ENCODE measurements around the gene SLC41A1. TPM values are rescaled to one million over a fixed set of nuclear protein-coding genes. Genes with fewer than 3 reads are reported as not detected.

Gene SLC41A1
- total and polyA plus RNA-seq, 2 donors from 2014 or later, result 19.1 to 20.9 TPM

DNA sequence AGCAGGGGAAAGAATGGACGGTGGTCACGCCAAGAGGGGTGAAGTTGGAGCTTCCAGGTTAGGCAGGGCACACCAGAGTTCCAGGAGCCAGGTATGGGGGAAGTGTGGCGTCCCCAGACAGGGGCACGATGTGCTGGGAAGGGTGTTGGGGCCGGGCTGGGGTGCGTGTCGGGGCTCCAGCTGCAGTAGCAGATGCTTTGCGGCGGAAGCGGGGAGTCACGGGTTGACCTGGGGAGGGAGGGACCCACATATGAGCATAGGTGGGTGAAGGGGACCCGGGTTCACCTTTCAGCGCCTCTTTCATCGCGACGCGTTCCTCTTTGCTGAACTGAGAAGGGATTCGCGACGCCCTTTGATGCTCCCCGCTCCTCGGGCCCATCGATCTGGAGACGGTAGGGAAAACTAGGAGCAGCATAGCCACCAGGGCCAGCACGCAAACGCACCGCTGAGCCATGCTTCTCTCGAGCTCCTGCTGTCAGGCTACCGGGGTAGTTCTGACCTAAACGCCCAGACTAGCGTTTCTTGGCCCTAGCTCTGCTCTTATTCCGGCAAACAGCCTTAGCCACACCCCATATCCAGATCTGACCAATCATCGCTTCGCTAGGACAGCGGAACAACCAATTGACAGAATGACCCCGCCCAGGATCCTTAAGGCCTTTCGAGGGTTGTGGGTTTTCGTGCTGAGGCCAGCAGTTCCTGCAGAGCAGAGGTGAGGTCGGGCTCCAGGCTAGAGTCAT is 36.8 kb upstream of the SLC41A1 start, which contains the start of gene PM20D1:
Gene PM20D1 (minus strand): TSS at position 514 of the 737 bp plus-strand sequence. CDS start 60 bp downstream, at position 454.
- intact Hi-C loops (cut with DNase I), result no loop called here
- H3K9me3 ChIP-seq (ENCODE audit: control insufficient read depth in 2 of 3, insufficient read depth in 1 of 3, low read length in 3 of 3), result no peaks in the 10 kb centered on the region
- no peaks in the 10 kb centered on the region for H3K27me3 ChIP-seq (ENCODE audit: control insufficient read depth, insufficient read depth, low read length)
- H3K9ac ChIP-seq (ENCODE audit: low read length in 3 of 3), result peak within 1 kb of the TSS in 2 of 3 donors; percentile 10 to 58
- FAIRE-seq, result no peak
- TF ChIP-seq, protein P1, sequence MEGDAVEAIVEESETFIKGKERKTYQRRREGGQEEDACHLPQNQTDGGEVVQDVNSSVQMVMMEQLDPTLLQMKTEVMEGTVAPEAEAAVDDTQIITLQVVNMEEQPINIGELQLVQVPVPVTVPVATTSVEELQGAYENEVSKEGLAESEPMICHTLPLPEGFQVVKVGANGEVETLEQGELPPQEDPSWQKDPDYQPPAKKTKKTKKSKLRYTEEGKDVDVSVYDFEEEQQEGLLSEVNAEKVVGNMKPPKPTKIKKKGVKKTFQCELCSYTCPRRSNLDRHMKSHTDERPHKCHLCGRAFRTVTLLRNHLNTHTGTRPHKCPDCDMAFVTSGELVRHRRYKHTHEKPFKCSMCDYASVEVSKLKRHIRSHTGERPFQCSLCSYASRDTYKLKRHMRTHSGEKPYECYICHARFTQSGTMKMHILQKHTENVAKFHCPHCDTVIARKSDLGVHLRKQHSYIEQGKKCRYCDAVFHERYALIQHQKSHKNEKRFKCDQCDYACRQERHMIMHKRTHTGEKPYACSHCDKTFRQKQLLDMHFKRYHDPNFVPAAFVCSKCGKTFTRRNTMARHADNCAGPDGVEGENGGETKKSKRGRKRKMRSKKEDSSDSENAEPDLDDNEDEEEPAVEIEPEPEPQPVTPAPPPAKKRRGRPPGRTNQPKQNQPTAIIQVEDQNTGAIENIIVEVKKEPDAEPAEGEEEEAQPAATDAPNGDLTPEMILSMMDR (IDR thresholded peaks at IDR 0.05; ENCODE audit: borderline replicate concordance, extremely low read depth, insufficient read depth), result no peak
- H3K27ac ChIP-seq (ENCODE audit: low read depth in 2 of 2, low read length in 2 of 2), result no peak within 1 kb of the TSS
- no peaks in the 10 kb centered on the region for H3K4me1 ChIP-seq (ENCODE audit: control insufficient read depth in 2 of 3, insufficient read depth in 2 of 3, low read depth in 1 of 3, low read length in 3 of 3)
- no peaks in the 10 kb centered on the region for H3K36me3 ChIP-seq (ENCODE audit: control insufficient read depth in 2 of 3, insufficient read depth in 3 of 3, low read length in 3 of 3)
- peak within 1 kb of the TSS; percentile 62 to 67 (median 67) for H3K4me3 ChIP-seq (ENCODE audit: low read length in 3 of 3)
- DNase-seq, result peak; percentile 75 to 96 (median 86)

DNA sequence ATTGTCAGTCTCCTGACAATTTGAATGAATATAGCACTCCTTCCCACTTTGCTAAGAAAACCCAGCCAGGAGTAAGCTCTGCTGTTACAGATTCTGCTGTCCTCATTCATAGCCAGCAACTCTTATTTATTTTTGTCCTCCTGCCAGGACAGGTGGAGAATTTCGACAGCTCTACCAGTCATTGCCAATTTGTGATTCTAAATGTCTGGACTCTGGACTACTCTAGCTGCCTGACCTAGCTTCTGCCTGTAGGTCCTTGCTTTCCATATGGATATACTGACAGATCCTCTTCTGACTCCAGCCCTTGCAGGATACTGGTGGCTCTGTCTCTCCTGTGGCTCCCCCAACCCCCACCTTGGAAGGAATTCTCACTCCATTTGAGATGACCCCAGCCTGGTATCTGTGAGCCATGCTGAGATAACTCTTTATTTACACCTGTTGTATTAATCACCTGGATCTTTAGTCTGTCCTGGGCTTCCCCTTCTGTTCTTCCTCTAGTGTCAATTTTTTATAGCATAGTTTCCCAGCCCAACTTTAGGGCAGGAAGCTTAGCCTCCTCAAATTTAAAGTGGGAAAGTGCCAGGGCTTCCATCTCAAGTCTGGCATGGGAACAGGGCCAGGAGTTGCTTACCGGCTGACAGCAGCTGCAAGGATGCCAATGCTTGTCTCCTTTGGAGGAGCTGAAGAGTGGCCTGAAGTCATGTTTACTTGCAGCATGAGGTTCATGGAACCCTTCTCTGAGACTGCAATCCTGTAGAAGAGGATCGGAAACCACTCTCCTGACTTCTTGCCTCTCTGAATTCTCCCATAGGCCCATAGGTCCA is 30.2 kb upstream of the SLC41A1 start:
- TF ChIP-seq, protein P1 (IDR thresholded peaks at IDR 0.05; ENCODE audit: borderline replicate concordance, extremely low read depth, insufficient read depth), result no peak
- H3K27me3 ChIP-seq (ENCODE audit: control insufficient read depth, insufficient read depth, low read length), result no peaks in the 10 kb centered on the region
- no peaks in the 10 kb centered on the region for H3K4me1 ChIP-seq (ENCODE audit: control insufficient read depth in 2 of 3, insufficient read depth in 2 of 3, low read depth in 1 of 3, low read length in 3 of 3)
- intact Hi-C loops (cut with DNase I), result no loop called here
- H3K4me3 ChIP-seq (ENCODE audit: low read length in 3 of 3), result no peak overlapping the region
- H3K36me3 ChIP-seq (ENCODE audit: control insufficient read depth in 2 of 3, insufficient read depth in 3 of 3, low read length in 3 of 3), result no peaks in the 10 kb centered on the region
- H3K27ac ChIP-seq (ENCODE audit: low read depth in 2 of 2, low read length in 2 of 2), result no peak overlapping the region
- no peak overlapping the region for H3K9ac ChIP-seq (ENCODE audit: low read length in 3 of 3)
- DNase-seq, result no peak
- H3K9me3 ChIP-seq (ENCODE audit: control insufficient read depth in 2 of 3, insufficient read depth in 1 of 3, low read length in 3 of 3), result no peaks in the 10 kb centered on the region
- no peak for FAIRE-seq

GRCh38 chr1:205842229-205842628 is 29.2 kb upstream of the SLC41A1 start:
- TF ChIP-seq, protein P1 (IDR thresholded peaks at IDR 0.05; ENCODE audit: borderline replicate concordance, extremely low read depth, insufficient read depth), result no peak
- FAIRE-seq (no peak), DNase-seq (no peak)
- Histone ChIP-seq H3K27me3 (ENCODE audit: control insufficient read depth, insufficient read depth, low read length) (no peaks in the 10 kb centered on the region), H3K27ac (ENCODE audit: low read depth in 2 of 2, low read length in 2 of 2) (no peak overlapping the region), H3K4me1 (ENCODE audit: control insufficient read depth in 2 of 3, insufficient read depth in 2 of 3, low read depth in 1 of 3, low read length in 3 of 3) (no peaks in the 10 kb centered on the region), H3K9ac (ENCODE audit: low read length in 3 of 3) (no peak overlapping the region), H3K4me3 (ENCODE audit: low read length in 3 of 3) (no peak overlapping the region), H3K9me3 (ENCODE audit: control insufficient read depth in 2 of 3, insufficient read depth in 1 of 3, low read length in 3 of 3) (no peaks in the 10 kb centered on the region), H3K36me3 (ENCODE audit: control insufficient read depth in 2 of 3, insufficient read depth in 3 of 3, low read length in 3 of 3) (no peaks in the 10 kb centered on the region)
- intact Hi-C loops (cut with DNase I), result no loop called here
